ENCODE measurements around the gene BMPER. TPM values are rescaled to one million over a fixed set of nuclear protein-coding genes. Genes with fewer than 3 reads are reported as not detected.

BMPER gene
- total and polyA plus RNA-seq, 10 of the 15 experiments (the other 5 are each of a cell fraction or from before 2014, with no cell fraction given): 0.02 to 0.08 TPM; not detected in 8

DNA sequence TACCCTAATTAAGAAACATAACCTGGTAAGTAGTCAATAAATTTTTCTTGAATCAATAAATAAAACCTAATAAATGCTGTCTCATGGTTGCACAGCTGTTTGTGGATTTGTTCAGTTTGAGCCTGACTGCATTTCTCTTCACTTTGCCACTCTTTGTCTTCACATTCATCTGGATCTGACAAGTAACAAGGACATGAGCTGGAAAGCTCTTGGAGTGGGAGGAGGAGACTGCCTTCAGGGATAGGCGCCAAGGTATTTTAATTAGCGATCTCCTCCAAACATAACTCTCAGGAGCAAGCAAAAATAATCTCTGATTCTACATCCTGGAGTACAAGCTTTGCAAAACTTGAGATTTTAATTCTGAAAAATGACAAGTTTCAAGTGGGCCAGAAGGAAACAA is 251.0 kb downstream of the BMPER start:
- in situ Hi-C loops (cut with MboI) (no loop called here), intact Hi-C loops (cut with micrococcal nuclease; ENCODE audit: unreplicated experiment) (no loop called here)
- FAIRE-seq (no peak), ATAC-seq (no peak), DNase-seq (ENCODE audit: low read depth, low spot score) (no peak)
- Histone ChIP-seq H4K20me1 (ENCODE audit: control insufficient read depth, insufficient read depth) (no peaks in the 10 kb centered on the region), H3K9me3 (replicated peaks; ENCODE audit: control insufficient read depth, insufficient read depth, low read length) (no peaks in the 10 kb centered on the region), H3K27me3 (replicated peaks in 1 of 2; ENCODE audit: control insufficient read depth in 2 of 2, insufficient read depth in 2 of 2, low read length in 1 of 2) (no peaks in the 10 kb centered on the region), H3K9ac (ENCODE audit: control insufficient read depth, insufficient read depth, low read length) (no peak overlapping the region), H2AFZ (ENCODE audit: control insufficient read depth, low read depth, low read length) (no peak overlapping the region), H3K79me2 (ENCODE audit: control insufficient read depth, insufficient read depth, low read length) (no peaks in the 10 kb centered on the region), H3K27ac (ENCODE audit: control insufficient read depth, insufficient read depth) (no peak overlapping the region), H3K36me3 (ENCODE audit: control insufficient read depth in 2 of 2, insufficient read depth in 2 of 2, low read length in 1 of 2) (no peaks in the 10 kb centered on the region), H3K4me2 (ENCODE audit: control insufficient read depth, insufficient read depth) (no peak overlapping the region), H3K4me3 (no peak overlapping the region), H3K4me1 (ENCODE audit: control insufficient read depth, insufficient read depth, low read length) (no peaks in the 10 kb centered on the region)
- no peak for TF ChIP-seq SMAD1 (IDR thresholded peaks at IDR 0.05; ENCODE audit: low read depth, partially characterized antibody)
- TF ChIP-seq GABPA (IDR thresholded peaks at IDR 0.05; ENCODE audit: low read depth): no peak
- TF ChIP-seq SIX5 (IDR thresholded peaks at IDR 0.05; ENCODE audit: low read depth, low read length, severe bottlenecking): no peak
- WGBS (ENCODE audit: insufficient coverage, insufficient replicate concordance, low lambda C conversion rate, missing lambda C conversion rate): 3% methylated on average over 2 of the region's 2 CpGs
- SMC1A ChIA-PET (ENCODE audit: uncharacterized antibody, unreplicated experiment): no interaction called here
- POLR2A ChIA-PET: no interaction called here
- BruUV-seq (replicated peaks): no TSS peak
- CTCF ChIA-PET: interaction anchor here (0.6 kb wide), 1 partner anchor 969 kb away, joined by 3 read pairs; no protein-coding TSS in a partner anchor
- RAD21 ChIA-PET (ENCODE audit: unreplicated experiment): no interaction called here

- CTCF ChIA-PET: no interaction called here
- no peak overlapping the region for H3K9ac ChIP-seq (ENCODE audit: control insufficient read depth, insufficient read depth, low read length)
- no peak overlapping the region for H3K4me2 ChIP-seq (ENCODE audit: control insufficient read depth, insufficient read depth)
- H3K79me2 ChIP-seq (ENCODE audit: control insufficient read depth, insufficient read depth, low read length): no peaks in the 10 kb centered on the region
- POLR2A ChIA-PET: no interaction called here
- no peak overlapping the region for H3K27ac ChIP-seq (ENCODE audit: control insufficient read depth, insufficient read depth)
- no peaks in the 10 kb centered on the region for H4K20me1 ChIP-seq (ENCODE audit: control insufficient read depth, insufficient read depth)
- ATAC-seq (no peak), DNase-seq (ENCODE audit: low read depth, low spot score) (no peak), FAIRE-seq (no peak)
- RAD21 ChIA-PET (ENCODE audit: unreplicated experiment): no interaction called here
- 0% methylated on average over 2 of the region's 2 CpGs for WGBS (ENCODE audit: insufficient coverage, insufficient replicate concordance, low lambda C conversion rate, missing lambda C conversion rate)
- H3K27me3 ChIP-seq (replicated peaks in 1 of 2; ENCODE audit: control insufficient read depth in 2 of 2, insufficient read depth in 2 of 2, low read length in 1 of 2): no peaks in the 10 kb centered on the region
- SMC1A ChIA-PET (ENCODE audit: uncharacterized antibody, unreplicated experiment): no interaction called here
- in situ Hi-C loops (cut with MboI): no loop called here
- TF ChIP-seq CBFB (IDR thresholded peaks at IDR 0.05; ENCODE audit: low read depth): no peak
- no peak for TF ChIP-seq CBX5 (IDR thresholded peaks at IDR 0.05; ENCODE audit: low read depth)
- TF ChIP-seq, protein P1, sequence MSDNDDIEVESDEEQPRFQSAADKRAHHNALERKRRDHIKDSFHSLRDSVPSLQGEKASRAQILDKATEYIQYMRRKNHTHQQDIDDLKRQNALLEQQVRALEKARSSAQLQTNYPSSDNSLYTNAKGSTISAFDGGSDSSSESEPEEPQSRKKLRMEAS (IDR thresholded peaks at IDR 0.05; ENCODE audit: low read depth, low read length): no peak
- no peak for TF ChIP-seq BMI1 (IDR thresholded peaks at IDR 0.05; ENCODE audit: borderline replicate concordance)
- no peak for TF ChIP-seq CTCF (IDR thresholded peaks at IDR 0.05 in 2 of 3, conservative IDR thresholded peaks at IDR 0.05 in 1 of 3; ENCODE audit: control insufficient read depth in 2 of 3, extremely low read depth in 1 of 3, insufficient read depth in 1 of 3, low read depth in 3 of 3, low read length in 3 of 3)
- TF ChIP-seq, protein P2, sequence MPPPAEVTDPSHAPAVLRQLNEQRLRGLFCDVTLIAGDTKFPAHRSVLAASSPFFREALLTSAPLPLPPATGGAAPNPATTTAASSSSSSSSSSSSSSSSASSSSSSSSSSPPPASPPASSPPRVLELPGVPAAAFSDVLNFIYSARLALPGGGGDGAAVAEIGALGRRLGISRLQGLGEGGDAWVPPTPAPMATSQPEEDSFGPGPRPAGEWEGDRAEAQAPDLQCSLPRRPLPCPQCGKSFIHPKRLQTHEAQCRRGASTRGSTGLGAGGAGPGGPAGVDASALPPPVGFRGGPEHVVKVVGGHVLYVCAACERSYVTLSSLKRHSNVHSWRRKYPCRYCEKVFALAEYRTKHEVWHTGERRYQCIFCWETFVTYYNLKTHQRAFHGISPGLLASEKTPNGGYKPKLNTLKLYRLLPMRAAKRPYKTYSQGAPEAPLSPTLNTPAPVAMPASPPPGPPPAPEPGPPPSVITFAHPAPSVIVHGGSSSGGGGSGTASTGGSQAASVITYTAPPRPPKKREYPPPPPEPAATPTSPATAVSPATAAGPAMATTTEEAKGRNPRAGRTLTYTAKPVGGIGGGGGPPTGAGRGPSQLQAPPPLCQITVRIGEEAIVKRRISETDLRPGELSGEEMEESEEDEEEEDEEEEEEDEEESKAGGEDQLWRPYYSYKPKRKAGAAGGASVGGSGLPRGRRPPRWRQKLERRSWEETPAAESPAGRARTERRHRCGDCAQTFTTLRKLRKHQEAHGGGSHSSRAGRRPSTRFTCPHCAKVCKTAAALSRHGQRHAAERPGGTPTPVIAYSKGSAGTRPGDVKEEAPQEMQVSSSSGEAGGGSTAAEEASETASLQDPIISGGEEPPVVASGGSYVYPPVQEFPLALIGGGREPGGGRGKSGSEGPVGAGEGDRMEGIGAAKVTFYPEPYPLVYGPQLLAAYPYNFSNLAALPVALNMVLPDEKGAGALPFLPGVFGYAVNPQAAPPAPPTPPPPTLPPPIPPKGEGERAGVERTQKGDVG (CRISPR knock-in tag; IDR thresholded peaks at IDR 0.05): no peak
- TF ChIP-seq FOXM1 (IDR thresholded peaks at IDR 0.05; ENCODE audit: low read depth, low read length): no peak
- TF ChIP-seq CHD4 (IDR thresholded peaks at IDR 0.05): no peak
- TF ChIP-seq BRCA1 (IDR thresholded peaks at IDR 0.05; ENCODE audit: low read depth, low read length): no peak
- TF ChIP-seq POU2F2 (IDR thresholded peaks at IDR 0.05; ENCODE audit: borderline replicate concordance, low read depth, low read length): no peak
- TF ChIP-seq PAX8 (IDR thresholded peaks at IDR 0.05): no peak
- TF ChIP-seq NFXL1 (IDR thresholded peaks at IDR 0.05; ENCODE audit: borderline replicate concordance): no peak
- no TSS peak for BruUV-seq (replicated peaks)
- no peaks in the 10 kb centered on the region for H3K9me3 ChIP-seq (replicated peaks; ENCODE audit: control insufficient read depth, insufficient read depth, low read length)
- intact Hi-C loops (cut with micrococcal nuclease; ENCODE audit: unreplicated experiment): no loop called here
- no peaks in the 10 kb centered on the region for H3K36me3 ChIP-seq (ENCODE audit: control insufficient read depth in 2 of 2, insufficient read depth in 2 of 2, low read length in 1 of 2)
- H3K4me3 ChIP-seq: no peak overlapping the region
- no peaks in the 10 kb centered on the region for H3K4me1 ChIP-seq (ENCODE audit: control insufficient read depth, insufficient read depth, low read length)
- no peak overlapping the region for H2AFZ ChIP-seq (ENCODE audit: control insufficient read depth, low read depth, low read length)
Measured at GRCh38 chr7:34157137-34157536, 251.8 kb downstream of the BMPER start.
